ENCODE data around the gene BUB3. TPM values are rescaled to one million over a fixed set of nuclear protein-coding genes. Genes with fewer than 3 reads are reported as not detected.

BUB3 gene
- total and polyA plus RNA-seq, 8 donors: 33.4 to 160 (median 62.4) TPM

DNA sequence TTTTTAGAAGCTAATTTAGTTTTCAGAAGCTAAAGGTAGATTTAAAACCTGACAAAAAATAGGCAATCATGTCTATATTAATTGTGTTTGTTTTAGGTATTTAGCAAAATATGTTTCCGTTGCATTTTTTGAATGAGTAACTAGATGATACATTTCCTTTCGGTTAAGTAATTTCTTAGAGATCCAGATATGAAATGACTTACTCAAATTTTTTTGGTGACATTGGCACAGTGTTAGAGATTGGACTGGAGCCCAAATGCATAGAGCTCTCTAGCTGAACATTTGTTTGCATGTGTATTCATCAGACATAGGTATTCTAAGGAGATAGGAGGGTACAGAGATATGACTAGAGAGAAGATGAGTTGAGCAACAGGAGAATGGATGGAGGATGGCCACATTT is 1.9 kb downstream of the BUB3 start:
- Histone ChIP-seq H3K9me3 (no peaks in the 10 kb centered on the region), H3K27ac (no peak overlapping the region), H3K4me3 (peak overlapping the region in 1 of 4 donors; percentile 99), H3K27me3 (peaks cover 7 to 26% (median 20%) of the 10 kb centered on the region in 3 donors), H3K4me1 (peaks cover 14 to 50% (median 36%) of the 10 kb centered on the region in 4 donors), H3K36me3 (peaks cover 2 to 48% (median 40%) of the 10 kb centered on the region in 4 donors)
- TF ChIP-seq POLR2A (IDR thresholded peaks at IDR 0.05): no peak
- TF ChIP-seq CTCF (IDR thresholded peaks at IDR 0.05): no peak
- no peak for TF ChIP-seq EP300 (IDR thresholded peaks at IDR 0.05)
- TF ChIP-seq POLR2AphosphoS5 (IDR thresholded peaks at IDR 0.05): no peak
- WGBS, 5 donors: 59 to 75% (median 72%) methylated on average over 2 of the region's 2 CpGs
- DNase-seq: no peak
- intact Hi-C loops (cut with DNase I; ENCODE audit: low total_unique reads): no loop called here

DNA sequence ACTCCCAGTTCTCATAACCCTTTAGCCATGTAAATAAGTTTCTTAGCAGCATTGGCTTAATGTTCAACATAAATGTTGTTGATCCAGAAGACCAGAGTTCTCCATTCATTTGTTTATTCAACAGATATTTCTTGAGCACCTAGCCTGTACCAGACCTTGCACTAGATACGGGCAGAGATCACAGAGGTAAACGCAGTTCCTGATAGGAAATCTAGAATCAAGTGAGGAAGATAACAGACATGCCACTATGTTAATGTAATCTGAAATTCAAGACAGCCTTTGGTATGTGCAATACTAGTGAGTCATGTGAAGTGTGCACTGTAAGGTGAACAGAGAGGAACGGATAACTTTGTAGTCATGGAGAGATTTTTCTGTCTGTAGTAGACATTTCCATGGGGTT is 3.0 kb downstream of the BUB3 start:
- no peak overlapping the region for H3K4me3 ChIP-seq
- intact Hi-C loops (cut with DNase I; ENCODE audit: low total_unique reads): no loop called here

DNA sequence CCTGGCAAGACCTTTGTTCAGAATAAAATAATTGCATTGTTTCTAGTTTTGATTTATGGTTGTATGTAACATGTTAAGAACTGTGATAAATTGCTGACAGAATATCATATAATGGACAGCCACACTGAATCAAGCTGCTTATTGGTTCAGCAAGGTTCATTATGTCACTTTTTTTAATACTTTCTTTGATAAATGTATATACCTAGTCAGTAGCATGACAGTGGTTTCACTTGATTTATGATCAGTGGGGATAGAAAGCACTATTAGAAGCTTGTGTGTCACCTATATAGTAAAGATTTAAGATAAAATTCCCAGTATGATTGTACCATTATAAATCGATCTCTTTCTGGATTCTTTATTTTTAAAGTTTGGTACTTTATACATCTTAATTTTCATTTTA is 4.5 kb downstream of the BUB3 start:
- no peak for TF ChIP-seq POLR2A (IDR thresholded peaks at IDR 0.05)
- no peak for TF ChIP-seq CTCF (IDR thresholded peaks at IDR 0.05)
- no peak for TF ChIP-seq POLR2AphosphoS5 (IDR thresholded peaks at IDR 0.05)
- no peak for TF ChIP-seq EP300 (IDR thresholded peaks at IDR 0.05)
- 80 to 93% (median 90%) methylated on average over 1 of the region's 1 CpG for WGBS, 5 donors
- H3K27ac ChIP-seq: no peak overlapping the region
- no peaks in the 10 kb centered on the region for H3K9me3 ChIP-seq
- DNase-seq: no peak
- no peak overlapping the region for H3K4me3 ChIP-seq
- intact Hi-C loops (cut with DNase I; ENCODE audit: low total_unique reads): no loop called here
- H3K36me3 ChIP-seq: peaks cover 14 to 72% (median 66%) of the 10 kb centered on the region in 4 donors
- peaks cover 11 to 44% (median 28%) of the 10 kb centered on the region in 4 donors for H3K4me1 ChIP-seq
- H3K27me3 ChIP-seq: peaks cover 0 to under 1% (median 0%) of the 10 kb centered on the region in 3 donors

More for the DNA sequence above, 3.0 kb downstream of the BUB3 start:
- no peak for DNase-seq
- no peak for TF ChIP-seq POLR2A (IDR thresholded peaks at IDR 0.05)
- TF ChIP-seq POLR2AphosphoS5 (IDR thresholded peaks at IDR 0.05): no peak
- TF ChIP-seq EP300 (IDR thresholded peaks at IDR 0.05): no peak
- TF ChIP-seq CTCF (IDR thresholded peaks at IDR 0.05): no peak
- peaks cover 11 to 57% (median 51%) of the 10 kb centered on the region in 4 donors for H3K36me3 ChIP-seq
- peaks cover 11 to 44% (median 30%) of the 10 kb centered on the region in 4 donors for H3K4me1 ChIP-seq
- H3K27ac ChIP-seq: no peak overlapping the region
- no peaks in the 10 kb centered on the region for H3K9me3 ChIP-seq
- WGBS, 5 donors: 38 to 59% (median 50%) methylated on average over 3 of the region's 3 CpGs
- H3K27me3 ChIP-seq: peaks cover 0 to 15% (median 8%) of the 10 kb centered on the region in 3 donors

DNA sequence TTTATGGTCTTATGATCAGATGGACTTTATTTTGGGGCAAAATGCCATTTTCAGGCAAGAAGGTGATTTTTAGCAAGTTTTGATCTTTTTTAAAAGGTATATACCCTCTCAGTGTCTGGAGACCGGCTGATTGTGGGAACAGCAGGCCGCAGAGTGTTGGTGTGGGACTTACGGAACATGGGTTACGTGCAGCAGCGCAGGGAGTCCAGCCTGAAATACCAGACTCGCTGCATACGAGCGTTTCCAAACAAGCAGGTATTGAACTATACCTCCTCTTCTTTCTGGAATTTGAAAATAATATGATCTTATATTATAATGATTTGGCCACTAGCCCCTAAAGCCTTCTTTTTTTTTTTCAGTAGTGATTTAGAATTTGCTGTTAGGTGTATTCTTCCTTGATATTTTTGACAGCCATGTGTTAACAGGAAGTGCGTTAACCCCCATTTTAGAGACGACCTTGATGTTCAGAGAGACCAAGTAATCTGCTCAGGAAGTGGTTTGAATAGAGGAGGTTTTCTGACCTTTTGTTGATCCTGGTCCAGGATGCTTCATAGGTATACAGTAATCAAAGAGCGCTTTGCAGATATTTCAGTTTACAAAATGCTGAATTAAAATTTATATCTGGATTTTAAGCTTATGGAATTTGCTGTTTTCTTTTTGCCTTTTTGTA is 6.2 kb downstream of the BUB3 start:
- intact Hi-C loops (cut with DNase I; ENCODE audit: low total_unique reads): no loop called here
- 82 to 86% (median 85%) methylated on average over 11 of the region's 11 CpGs for WGBS, 5 donors
- H3K27ac ChIP-seq: no peak overlapping the region
- H3K4me3 ChIP-seq: no peak overlapping the region
- no peak for TF ChIP-seq EP300 (IDR thresholded peaks at IDR 0.05)
- no peak for TF ChIP-seq POLR2A (IDR thresholded peaks at IDR 0.05)
- TF ChIP-seq CTCF (IDR thresholded peaks at IDR 0.05): no peak
- no peak for TF ChIP-seq POLR2AphosphoS5 (IDR thresholded peaks at IDR 0.05)
- H3K4me1 ChIP-seq: peaks cover 5 to 37% (median 19%) of the 10 kb centered on the region in 4 donors
- peaks cover 27 to 90% (median 83%) of the 10 kb centered on the region in 4 donors for H3K36me3 ChIP-seq
- H3K9me3 ChIP-seq: no peaks in the 10 kb centered on the region
- DNase-seq: peak in 1 of 2 donors; percentile 35
- no peaks in the 10 kb centered on the region for H3K27me3 ChIP-seq

Data from stomach (tissue), 9 donors.